Stimulated activated CD4-positive, alpha-beta T cell treated with anti-CD3 and anti-CD28 coated beads, Interleukin-12 subunit alpha, Interleukin-12 subunit beta, amount 100 ng/mL, for 4 hours (primary cell): ENCODE results near the gene TPX2.

ENCODE experiments used
- DNase-seq: peaks from one replicate; pipeline ENCODE4 v3.0.0-alpha.2; 2020

TPX2 gene

DNA sequence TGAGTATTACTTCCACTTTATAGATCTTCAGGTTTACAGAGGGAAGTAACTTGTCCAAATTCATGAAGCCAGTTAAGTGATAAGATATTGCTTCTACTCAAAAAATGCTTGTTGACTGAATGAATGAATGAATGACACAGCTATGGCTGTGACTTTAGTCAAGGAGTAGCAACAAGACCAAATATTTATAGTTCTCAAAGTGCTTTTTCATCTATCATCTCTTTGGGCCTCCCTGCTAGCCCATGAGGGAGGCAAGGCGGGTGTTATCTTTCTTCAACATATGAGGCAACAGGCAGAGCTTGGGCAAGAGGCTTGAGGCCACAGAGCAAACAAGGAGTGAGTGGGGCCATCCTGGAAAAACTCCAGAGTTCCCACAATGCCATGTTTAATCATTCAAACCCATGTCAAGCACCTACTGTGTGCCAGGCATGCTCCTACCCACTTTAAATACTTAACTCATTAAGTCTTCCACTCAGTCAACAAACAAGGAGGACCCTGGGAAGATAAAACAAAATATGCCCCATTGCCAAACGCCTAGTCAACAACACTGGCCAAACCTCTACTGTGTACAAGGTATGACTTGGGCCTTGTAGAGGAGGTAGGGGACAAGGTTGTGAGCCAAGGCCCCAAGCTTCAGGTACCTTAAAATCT, 32.4 kb upstream of the TPX2 start:
- DNase-seq: no peak

DNA sequence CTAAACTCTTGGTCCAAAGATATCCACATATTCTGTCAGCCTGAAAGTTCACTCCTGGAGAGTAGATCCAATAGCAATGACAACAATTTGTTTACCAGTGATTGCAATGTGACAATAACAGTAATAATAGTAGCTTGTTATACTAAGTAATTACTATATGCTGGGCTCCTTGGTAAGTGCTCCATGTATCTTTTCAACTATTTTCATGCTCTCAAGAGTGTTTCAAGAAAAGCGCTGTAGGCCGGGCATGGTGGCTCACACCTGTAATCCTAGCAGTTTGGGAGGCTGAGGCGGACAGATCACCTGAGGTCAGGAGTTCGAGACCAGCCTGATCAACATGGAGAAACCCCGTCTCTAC, 31.9 kb upstream of the TPX2 start:
- DNase-seq: no peak

DNA sequence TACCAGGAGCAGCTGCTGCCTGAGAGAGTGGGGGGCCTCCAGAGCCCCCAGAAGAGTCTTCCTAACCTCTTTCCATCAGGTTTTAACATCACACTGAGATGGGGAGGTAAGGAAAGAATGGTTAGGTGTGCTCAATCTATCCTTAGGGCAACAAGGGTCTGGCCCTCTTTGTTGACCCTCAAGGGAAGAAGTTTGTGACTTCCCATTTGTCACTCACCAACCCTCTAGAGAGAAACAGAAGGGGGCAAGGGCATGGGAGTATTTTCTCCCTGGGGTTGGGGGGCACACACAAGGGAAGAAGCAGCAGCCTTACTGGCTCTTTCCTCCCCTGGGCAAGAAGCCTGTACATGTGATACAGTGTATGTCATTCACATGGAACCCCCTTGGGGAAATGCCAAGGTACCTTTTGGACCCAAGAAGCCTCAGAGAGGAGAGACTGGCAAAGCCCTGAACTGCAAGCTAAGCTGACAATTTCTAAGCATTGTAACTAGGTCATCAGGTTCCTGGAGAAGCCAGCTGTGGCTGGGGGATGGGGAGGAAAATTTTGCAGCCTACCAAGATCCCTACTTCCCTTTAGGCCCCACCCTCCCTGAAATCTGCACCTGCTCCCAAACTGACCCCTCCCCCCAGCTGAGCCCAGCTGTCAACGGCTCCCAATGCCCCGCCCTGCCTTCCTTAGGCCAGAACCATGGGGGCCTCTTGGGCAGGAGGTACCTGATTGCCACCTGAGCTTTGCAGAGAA, 30.9 kb upstream of the TPX2 start:
- DNase-seq: no peak

DNA sequence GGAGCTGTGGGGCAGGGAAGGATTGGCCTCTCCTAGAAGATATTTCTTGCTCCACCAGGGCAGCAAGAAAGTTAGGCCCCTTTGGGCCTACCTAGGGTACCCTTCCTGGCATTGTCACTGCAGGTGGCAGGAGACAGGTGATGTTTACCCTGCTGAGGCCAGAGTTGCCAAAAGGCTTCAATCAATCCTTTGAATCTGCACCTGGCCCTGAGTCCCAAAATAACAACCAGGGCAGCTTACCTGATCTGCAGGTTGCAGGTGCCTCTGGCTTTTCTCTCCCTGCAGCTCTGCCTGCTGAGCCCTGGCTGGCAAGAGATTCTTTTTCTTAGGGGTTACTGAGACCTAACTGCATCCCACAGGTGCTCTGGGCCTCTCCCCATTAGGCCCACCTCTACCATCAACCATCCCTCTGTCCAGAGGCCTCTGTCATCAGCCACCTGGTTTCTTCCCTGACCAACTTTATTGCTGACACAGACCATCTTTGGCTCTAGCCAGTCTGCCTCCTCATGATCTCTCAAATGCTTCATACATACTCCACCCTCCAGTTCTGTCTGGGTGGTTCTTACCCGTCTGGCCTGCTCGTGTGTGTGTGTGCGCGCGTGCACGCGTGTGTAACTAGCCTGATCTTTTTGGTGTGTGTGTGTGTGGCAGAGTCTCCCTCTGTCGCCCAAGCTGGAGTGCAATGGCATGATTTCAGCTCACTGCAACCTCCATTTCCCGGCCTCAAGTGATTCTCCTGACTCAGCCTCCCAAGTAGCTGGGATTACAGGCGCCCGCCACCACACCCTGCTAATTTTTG, 30.2 kb upstream of the TPX2 start:
- no peak for DNase-seq

DNA sequence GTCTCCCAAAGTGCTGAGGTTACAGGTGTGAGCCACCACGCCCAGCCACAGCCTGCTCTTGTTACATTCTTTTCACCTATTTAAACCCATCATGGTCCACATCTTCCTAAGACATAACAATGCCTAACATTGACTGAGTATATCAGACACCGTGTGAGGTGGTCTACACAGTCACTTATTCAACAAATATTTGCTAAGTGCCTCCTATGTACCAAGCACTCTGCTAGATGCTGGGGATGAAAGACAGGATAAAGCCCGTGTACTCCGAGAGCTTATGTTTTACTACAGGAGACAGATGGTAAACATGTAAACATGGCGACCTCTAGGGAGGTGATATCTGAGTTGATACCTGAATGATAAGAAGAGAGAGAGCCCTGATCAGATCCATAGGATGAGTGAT, 29.2 kb upstream of the TPX2 start:
- DNase-seq: no peak

DNA sequence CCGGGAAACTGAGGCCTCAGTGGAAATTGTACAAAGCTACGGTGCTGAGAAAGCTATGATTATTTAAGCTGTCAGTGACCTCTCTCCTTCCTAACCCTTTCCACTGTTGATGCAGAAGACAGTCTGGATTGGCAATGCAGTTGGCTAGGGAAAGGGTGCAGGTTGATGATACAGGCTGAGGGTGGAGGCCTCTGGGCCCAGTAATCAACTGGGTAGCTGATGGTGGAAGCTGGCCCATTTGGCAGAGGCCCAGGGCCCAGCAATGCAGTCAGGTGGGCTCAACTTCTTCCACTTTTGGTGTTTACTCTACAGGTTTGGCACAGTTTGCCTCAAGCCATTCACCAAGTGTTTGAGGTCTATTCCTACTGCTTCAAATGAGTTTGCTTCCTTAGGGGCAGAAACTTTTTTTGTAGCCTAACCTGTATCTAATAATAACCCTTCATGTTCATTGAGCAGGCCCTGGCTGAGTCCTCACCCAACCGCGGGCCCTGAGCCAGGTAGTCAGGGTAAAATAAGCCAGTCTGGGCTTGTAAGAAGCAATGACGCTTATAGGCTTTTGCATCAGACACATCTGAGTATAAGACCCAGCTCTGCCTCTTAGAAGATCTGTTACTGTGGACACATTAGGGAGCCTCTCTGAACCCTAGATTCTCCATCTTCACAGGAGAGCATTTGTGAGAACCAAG, 28.5 kb upstream of the TPX2 start:
- DNase-seq: no peak

DNA sequence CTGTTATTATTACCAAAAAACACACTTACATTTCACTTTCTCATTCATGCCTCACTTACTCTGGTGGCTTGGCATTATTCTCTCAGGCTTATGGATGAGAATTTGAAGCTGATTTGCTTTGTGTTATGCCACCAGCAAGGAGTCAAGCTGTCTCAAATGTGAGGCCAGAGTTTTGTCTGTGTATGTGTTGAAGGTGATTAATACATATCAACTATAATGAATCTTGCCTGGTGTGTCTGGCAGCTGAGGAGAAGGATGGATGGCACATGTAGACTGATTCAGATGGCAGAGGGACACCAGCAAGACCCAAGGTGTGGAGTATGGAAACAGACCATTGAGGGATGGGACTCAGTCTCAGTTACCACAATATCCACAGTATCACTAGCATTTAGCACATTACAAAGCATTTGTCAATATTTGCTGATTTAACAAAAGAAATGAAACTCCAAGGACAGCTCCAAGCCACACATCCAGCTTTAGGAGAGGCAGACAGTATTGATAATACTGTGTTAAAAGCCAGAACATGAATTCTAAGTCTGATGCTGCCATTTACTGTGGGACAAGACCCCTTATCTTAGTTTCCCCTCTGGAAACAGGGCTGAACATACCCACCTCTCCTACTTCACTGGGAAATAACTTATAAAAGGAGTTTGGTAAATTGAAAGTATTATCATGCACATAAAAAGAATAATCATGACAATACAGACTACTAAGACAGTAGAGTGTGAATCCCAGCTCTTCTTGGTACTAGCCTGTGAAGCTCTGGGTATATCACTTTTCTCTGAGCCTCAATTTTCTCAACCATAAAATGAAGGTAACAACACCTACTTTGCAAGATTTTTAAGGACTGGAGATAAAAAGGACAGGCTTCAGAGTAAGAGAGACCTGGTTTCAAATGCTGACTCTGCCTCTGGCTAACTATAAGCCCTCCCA, 27.6 kb upstream of the TPX2 start:
- DNase-seq: no peak

DNA sequence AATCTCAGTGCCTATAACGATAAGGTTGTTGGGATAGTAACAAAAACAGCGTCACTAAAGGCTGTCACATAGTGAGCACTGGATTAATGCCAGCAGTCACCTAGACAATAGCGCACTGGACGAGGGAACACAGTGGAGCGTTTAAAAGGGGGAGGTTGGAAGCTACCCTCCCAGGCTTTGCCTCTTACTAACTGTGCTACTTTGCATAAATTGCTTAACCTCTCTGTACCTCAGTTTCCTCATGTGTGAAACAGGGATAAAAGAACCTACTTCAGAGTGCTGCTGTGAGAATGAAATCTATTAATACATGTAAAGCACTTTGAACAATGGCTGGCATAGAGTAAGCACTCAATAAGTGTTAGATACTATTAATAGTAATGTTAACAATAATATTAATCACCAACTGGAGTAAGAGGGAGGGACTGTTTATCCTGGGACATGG, 27.0 kb upstream of the TPX2 start:
- no peak for DNase-seq

DNA sequence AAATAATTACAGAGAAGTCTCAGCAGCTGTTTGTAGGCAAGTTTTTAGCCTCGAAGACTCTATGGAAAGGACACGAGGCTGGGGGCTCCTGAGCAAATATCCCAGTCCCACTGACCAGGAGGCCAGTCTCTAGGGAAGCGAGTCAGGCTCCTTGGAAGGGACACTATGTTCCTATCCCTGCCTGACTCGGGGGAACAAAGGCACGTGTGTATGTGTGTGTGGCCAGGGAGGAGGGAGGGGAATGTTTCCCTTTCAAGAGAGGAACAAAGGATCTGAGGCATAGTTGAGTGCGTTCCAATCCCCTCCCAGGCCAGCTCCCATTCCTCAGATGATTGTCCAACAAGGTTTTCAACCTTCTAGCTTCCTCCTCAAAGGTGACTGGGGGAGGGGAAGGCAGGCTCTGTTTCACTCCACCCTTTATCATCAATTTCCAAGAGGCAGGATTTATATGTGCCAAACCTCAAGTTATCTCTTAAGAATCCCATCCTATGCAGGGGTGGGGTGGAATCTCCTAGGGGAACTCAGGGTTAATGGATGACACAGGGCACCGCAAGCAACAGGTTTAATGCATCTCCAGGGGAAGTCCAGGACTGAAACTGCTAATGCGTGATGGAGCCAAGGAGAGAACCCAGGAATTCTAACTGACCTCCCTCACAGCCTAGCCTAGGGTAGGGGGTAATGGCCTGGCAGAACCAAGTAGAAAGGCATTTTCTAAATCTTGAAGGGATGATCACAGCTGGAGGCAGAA, 26.4 kb upstream of the TPX2 start:
- DNase-seq: no peak

DNA sequence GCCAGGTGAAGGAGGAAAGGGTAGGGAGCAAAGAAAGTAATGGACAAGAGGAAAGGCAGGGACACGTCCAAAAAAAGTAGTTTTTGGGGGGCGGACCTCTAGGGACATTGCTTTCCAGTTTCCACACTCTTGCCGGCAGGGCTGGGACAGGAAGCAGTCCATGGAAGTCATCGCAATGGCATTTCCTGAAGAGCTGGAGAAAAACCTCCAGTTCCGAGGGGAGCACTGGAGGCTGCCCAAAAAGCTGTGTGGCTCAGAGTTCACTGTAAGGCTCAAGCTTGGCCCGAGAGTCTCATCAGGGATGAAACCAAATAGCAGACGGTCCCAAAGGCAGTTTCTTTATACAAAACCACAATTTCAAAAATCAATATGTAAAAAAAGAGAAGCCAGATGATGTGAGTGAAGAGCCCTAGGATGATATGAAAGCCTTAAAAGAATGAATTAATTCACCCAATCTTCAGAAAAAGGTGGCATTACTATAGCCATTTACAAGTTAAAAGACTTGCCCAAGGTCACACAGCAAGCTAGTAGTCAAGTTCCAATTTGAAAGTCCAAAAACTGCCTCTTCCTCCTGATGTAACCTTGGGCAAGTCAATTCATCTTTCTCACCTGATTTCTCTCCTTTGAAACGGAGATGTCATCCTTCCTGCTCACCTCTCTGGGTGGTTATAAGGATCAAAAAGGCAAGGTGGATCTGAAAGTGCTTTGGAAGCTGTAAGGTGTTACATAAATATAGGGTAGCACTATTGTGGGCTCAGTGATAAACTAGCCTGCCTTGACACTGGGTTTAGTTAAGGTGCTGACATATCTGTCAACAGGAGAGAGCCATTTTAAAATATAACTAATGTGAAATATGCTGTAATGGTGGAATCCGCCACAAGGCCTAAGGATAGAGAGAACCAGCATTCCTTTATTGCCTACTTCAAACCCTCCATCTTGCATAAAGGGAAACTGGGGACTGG, 25.5 kb upstream of the TPX2 start:
- no peak for DNase-seq

DNA sequence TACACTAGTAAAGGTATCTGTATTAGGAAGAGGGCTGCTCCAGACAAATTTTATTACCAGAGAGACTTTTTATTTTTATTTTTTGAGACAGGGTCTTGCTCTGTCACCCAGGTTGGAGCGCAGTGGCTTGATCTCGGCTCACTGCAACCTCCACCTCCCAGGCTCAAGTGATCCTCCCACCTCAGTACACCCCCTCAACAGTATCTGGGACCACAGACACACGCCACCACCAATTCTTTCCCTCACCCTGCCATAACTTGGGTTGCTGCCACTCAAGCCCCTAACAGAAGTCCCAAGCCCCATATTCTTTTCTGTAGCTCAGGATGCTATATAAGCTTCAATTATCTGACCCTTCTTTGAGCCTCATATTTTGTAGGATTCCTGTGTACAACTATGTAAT, 23.3 kb upstream of the TPX2 start:
- no peak for DNase-seq

DNA sequence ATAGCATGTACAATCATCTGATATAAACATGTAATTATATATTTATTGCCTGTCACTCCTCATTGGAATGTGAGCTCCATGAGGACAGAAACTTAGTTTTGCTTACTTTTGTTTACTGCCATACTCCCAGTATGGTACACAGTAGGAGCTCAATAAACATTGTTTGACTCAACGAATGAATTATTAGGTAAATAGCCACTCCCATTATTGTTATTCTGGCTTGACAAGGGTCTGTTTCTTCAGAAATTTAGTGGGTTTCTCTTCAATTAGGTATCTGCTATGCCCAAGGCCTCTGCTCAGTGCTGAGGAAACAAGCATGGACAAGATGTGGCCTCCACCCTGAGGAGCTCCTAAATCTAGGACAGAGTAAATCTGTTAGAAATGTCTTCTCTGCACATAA, 22.7 kb upstream of the TPX2 start:
- no peak for DNase-seq

DNA sequence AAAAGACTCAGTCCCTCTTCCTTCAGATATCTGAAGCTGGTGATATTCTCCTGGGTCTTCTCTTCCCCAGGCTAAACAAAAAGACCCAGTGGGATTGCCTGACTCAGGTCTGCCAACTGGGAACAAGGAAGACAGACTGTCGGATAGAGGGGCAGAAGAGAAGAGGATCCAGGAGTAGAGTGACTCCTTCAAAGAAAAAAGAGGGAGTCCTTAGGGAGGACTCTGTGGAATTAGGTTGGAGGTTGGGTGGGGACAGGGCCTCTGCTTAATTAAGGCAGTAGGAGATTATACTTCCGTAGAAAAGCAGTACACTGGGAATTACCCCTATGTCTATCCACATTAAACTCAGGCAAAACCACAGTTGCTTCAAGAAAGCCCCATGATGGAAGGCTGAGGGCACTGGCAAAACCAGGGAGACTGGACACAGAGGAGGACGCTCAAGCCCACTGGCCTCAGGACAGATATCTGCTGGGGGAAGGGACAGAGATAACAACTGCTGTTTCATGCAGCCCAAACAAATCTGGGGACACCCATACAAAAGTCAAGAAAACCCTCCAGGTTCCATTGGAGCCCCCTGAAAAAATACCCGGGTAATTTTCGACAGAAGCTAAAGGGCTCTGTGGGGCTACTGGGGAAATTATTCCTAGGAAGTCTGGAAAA, 22.1 kb upstream of the TPX2 start:
- DNase-seq: no peak

DNA sequence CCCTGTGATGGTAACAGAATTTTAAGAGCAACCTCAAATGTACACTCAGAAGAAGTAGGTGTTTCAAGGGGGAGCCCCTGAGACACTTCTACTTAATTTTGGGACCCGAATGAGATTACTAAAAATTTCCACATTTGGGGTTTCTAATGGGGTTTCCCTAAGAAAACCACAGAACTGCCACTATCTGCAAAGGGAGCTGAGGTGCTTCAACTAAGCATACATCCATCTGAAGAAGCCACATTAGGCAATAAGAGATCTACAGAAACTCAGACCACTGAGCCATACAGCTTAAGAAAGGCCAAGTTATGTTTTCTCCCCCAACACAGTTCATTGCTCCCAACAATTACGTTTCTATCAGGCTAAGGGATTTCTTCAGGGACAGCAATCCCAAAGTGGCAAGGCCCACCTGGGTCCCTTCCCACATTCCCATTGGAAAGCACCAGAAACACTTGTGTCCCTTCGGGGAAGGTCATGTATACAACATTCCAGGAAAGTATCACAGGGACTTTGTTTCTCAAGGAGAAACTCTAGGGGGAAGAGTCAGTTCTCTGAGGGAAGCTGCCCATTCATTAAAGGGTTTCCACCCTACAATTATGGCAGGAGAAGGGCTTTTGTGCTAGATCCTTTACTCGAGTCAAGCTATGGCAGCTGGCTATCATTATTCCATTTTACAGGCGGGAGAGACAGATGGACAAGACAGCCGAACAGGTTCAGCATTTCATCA, 21.4 kb upstream of the TPX2 start:
- DNase-seq: no peak

DNA sequence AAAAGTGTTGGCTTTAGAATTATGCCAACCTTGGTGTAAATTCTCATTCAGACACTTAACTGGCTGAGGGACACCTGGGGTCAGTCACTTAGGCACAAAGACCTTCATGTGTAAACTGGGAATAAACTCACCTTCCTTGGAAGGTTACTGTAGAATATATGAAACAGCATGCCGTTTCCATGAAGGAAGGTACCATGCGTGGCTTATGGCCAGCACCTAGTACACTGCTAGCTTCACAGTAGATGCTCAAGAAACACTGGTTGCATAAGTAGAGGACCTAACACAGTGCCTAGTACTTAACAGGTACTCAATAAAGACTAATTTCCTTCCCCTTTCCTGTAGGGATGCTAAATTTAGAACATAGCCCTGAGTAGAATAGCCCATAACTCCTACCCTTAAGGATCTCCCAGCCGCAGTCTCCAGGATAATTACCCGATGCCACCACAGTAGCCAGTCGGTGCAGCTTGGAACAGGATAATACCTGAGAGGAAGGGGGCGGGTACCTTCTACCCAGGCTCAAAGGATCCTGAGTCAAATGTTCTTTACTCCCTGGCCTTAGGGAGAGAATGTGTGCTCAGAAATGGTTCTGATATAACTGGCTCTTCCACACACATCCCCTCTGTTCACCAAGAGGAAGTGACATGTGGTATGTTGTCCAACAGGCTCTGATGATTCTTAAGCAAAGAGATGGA, 20.0 kb upstream of the TPX2 start:
- DNase-seq: no peak

DNA sequence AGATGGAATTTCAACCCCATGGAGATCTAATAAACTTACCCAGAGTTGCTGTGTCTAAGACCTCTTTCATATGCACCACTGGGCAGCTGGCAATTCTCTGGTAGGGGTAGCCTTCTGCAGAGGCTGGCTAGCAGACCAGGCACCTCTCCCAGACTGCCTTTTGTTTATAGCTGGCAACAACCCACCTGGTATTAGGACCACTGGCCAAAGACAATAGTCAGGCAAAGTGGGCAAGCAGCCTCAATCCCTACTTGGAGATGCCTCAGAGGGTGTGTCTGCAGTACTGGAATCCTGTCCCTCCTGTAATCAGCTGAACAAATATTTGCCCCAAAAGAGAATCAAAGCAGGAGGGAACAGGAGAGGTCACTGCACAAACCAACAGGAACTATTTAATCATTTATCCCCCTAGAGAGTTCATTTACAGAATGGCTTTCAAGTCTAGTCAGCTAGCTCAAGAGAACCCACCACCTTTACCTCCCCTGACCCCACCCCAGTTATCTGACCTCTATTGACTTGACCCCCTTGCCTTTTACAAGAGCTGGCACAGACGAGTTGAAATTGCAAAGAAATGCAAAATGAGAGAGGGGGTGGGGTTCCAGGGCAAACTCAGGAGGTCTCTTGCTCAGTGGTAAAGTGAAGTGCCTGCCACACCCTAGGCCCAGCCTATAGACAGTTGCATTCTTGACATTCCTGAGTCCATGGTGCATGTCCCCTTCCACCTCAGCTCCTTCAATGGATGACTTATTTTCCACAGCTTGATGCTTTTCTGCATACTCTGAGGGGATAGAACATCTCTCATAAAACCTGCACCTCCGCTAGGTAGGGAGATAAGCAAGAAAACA, 19.2 kb upstream of the TPX2 start:
- DNase-seq: no peak
